NT2/D1 (cell line): ENCODE measurements around the gene RBMS3.

Experiments used
- SUZ12 ChIP-seq: IDR thresholded peaks from 2 replicates; pipeline ENCODE4 v1.6.1; 2011; ENCODE audit not compliant: insufficient read length, insufficient read depth; ENCODE audit errors: extremely low read depth
- YY1 ChIP-seq: IDR thresholded peaks from 2 replicates; pipeline ENCODE4 v1.6.1; 2011; ENCODE audit not compliant: insufficient read length, insufficient read depth

GRCh38 chr3:29561651-29562149 is 280.8 kb downstream of the RBMS3 start:
- TF ChIP-seq SUZ12: no peak
- no peak for TF ChIP-seq YY1
